NT2/D1 (cell line): ENCODE data around the gene TEAD4.

Experiments used
- YY1 ChIP-seq: IDR thresholded peaks from 2 replicates; pipeline ENCODE4 v1.6.1; 2011; ENCODE audit not compliant: insufficient read length, insufficient read depth
- ZNF274 ChIP-seq: IDR thresholded peaks from 2 replicates; pipeline ENCODE4 v1.6.1; 2011; ENCODE audit warnings: mild to moderate bottlenecking, low read depth, low read length

GRCh38 chr12:3055704-3056467 lies 96.7 kb downstream of the TEAD4 start:
- TF ChIP-seq YY1 (no peak), ZNF274 (no peak)
